Effector memory CD4-positive, alpha-beta T cell (primary cell): ENCODE measurements around the gene FRMD1.

Experiments
- DNase-seq, 3 donors: peaks; one replicate each; pipeline ENCODE4 v3.0.0-alpha.2; 2020
- H3K27ac ChIP-seq: 2 replicates; pipeline ENCODE4 v1.7.0; 2013; ENCODE audit warnings: mild to moderate bottlenecking, low read length, moderate library complexity; ENCODE audit not compliant: insufficient read depth, poor library complexity, severe bottlenecking
- H3K27me3 ChIP-seq: replicated peaks from 2 replicates; pipeline ENCODE4 v1.7.0; 2013; ENCODE audit warnings: mild to moderate bottlenecking, low read length; ENCODE audit not compliant: insufficient read depth, control insufficient read depth, poor library complexity, severe bottlenecking
- H3K36me3 ChIP-seq: 2 replicates; pipeline ENCODE4 v1.7.0; 2013; ENCODE audit warnings: mild to moderate bottlenecking, low read length, moderate library complexity; ENCODE audit not compliant: control insufficient read depth, insufficient read depth
- H3K4me1 ChIP-seq: 2 replicates; pipeline ENCODE4 v1.7.0; 2013; ENCODE audit warnings: low read length, mild to moderate bottlenecking; ENCODE audit not compliant: control insufficient read depth, insufficient read depth, poor library complexity, severe bottlenecking
- H3K4me3 ChIP-seq: 2 replicates; pipeline ENCODE4 v1.7.0; 2013; ENCODE audit warnings: low read length, low read depth, mild to moderate bottlenecking; ENCODE audit not compliant: insufficient read depth, poor library complexity, severe bottlenecking
- H3K9me3 ChIP-seq: 2 replicates; pipeline ENCODE4 v1.7.0; 2013; ENCODE audit warnings: mild to moderate bottlenecking, low read length, moderate library complexity; ENCODE audit not compliant: control insufficient read depth

The FRMD1 gene

DNA sequence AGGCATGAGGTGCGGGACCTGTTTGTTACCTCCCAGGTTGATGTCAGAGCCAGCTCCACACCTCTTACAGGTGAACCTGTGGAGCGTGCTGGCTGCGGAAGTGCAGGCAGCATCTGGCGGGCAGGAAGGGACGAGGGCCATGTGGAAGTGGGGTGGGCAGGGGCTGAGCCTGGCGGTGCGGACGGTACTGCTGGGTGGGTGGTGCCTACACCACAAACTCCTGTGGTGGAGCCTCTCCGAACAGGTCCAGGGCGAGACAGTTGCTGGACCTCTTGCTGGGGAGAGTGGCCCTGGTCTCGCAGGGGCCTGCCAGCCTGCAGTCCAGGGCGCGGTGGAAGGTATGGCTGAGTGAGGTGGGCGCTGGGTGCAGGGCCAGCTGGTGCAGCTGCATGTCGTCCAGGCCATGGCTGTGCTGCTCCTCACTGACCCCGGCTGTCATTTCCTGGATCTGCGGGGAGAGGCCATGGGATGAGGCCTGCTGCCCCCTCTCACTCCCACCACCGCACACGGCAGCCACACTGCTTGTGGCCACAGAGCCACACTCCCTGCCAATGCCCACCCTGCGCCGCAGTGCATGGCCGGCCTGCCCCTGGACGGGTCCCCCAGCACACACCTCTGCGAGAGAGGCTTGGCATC is 22.0 kb downstream of the FRMD1 start:
- Histone ChIP-seq H3K27ac (no peak overlapping the region), H3K4me3 (no peak overlapping the region), H3K4me1 (no peaks in the 10 kb centered on the region), H3K27me3 (no peaks in the 10 kb centered on the region), H3K9me3 (no peaks in the 10 kb centered on the region), H3K36me3 (no peaks in the 10 kb centered on the region)
- DNase-seq = no peak

DNA sequence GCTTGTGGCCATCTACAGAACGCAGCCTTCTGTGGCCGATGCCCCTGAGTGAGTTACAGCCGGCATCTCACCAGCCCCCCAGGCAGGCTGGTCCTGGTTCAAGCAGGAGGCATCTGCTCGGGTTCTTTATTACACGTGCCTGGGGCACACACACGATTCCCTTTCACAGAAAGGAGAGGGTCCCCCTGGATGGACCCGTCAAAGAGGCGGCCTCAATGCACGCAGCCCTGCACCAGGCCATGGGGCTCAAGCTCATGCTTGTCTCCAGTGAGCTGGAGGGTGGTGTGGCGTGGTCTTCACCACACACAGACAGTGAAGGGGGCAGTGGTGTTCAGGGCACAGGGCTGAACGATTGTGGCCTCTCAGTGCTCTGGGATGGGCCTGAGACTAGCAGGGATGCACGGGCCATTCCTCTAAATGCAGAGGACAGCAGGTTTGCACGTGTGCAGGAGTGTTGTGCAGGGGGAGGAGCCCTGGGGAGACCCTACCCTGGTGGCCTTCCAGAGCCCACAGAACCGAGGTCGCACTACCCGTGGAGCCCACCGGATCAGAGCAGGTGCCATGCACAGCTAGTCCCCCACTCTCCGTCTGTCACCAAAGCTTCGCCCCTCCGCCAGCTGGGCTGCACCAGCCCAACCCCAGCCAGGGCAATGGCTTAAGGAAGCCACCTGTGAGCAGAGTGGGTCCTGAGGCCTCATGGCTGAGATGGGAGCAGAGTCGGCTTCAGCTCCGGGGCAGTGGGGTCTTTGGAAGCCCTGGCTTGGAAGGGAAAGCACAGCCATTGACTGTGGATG is 23.1 kb downstream of the FRMD1 start:
- no peaks in the 10 kb centered on the region for H3K9me3 ChIP-seq

GRCh38 chr6:168054765-168055560 is 24.0 kb downstream of the FRMD1 start:
- no peak overlapping the region for H3K4me3 ChIP-seq
- H3K9me3 ChIP-seq = no peaks in the 10 kb centered on the region

More for the DNA sequence above, 23.1 kb downstream of the FRMD1 start:
- H3K27ac ChIP-seq = no peak overlapping the region
- no peaks in the 10 kb centered on the region for H3K27me3 ChIP-seq
- no peaks in the 10 kb centered on the region for H3K4me1 ChIP-seq
- no peak overlapping the region for H3K4me3 ChIP-seq
- no peaks in the 10 kb centered on the region for H3K36me3 ChIP-seq
- no peak for DNase-seq

DNA sequence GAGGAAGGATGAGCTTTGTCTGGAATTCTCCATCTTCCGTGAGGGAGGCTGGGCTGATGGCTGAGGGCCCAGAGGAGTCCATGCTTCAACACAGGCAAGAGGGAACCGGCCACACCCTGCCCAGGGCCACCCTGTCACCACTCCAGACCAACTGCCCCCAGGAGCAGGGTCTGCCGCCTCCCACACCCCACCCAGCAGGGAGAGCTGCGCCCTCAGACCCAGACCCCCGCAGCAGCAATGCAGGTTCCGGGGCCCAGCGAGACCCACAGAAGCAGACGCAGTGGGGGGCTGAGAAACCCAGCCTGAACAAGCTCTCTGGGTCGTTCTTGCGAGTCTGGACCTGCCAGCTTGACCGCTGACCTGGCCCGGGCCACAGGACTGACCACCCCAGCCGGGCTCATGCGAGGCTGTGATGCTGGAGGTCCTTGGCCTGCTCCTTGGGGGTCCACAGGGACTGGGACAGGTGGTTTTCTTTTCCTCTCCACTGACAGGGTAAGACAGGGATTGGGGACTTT is 25.0 kb downstream of the FRMD1 start:
- H3K4me3 ChIP-seq = no peak overlapping the region

More at GRCh38 chr6:168054765-168055560, 24.0 kb downstream of the FRMD1 start:
- no peak overlapping the region for H3K27ac ChIP-seq
- H3K27me3 ChIP-seq = no peaks in the 10 kb centered on the region
- no peaks in the 10 kb centered on the region for H3K36me3 ChIP-seq
- H3K4me1 ChIP-seq = no peaks in the 10 kb centered on the region
- DNase-seq = no peak

DNA sequence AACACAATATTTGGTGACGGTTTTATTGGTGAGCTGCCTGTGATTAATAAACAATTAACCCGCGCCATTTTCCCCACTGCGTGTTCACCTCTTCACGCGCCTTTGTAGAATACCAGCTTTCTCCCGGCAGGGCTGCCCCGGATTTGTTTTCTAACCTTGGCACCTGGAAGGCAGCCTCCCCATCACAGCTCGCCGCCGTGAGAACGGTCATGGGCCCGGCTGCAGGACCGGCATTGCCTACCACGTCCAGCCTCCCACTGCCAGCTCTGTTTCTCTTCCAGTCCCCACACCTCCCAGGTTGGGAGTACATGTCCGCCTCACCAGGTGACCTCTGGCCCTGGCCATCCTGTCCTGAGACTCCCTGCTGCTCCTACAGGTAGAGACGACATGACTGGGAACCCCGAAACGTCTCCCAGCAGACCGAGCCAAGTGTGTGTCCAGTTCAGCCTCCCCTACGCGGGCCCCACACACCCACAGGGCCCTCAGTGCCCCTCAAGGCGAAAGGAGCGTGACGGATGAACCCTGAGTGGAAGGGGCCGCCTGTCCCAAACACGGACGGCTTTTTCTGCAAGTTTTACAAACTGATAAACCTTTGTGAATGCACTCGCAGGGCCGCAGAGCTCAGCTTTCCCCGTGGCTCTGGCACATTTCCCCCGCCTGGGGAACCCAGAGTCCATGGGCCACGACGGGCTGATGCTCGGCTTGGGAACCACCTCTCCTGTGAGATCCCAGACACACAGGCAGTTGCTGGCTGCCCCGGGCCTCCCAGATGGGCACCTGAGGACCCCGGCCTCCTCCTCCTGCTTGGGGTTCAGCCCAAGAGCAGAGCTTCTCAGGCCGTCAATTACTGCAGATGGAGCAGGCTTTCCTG is 25.7 kb downstream of the FRMD1 start:
- no peak overlapping the region for H3K27ac ChIP-seq
- DNase-seq = no peak
- no peaks in the 10 kb centered on the region for H3K27me3 ChIP-seq
- H3K4me3 ChIP-seq = no peak overlapping the region
- no peaks in the 10 kb centered on the region for H3K36me3 ChIP-seq
- no peaks in the 10 kb centered on the region for H3K9me3 ChIP-seq
- no peaks in the 10 kb centered on the region for H3K4me1 ChIP-seq

More for the DNA sequence above, 25.0 kb downstream of the FRMD1 start:
- no peak for DNase-seq
- no peaks in the 10 kb centered on the region for H3K36me3 ChIP-seq
- no peak overlapping the region for H3K27ac ChIP-seq
- no peaks in the 10 kb centered on the region for H3K4me1 ChIP-seq
- H3K9me3 ChIP-seq = no peaks in the 10 kb centered on the region
- no peaks in the 10 kb centered on the region for H3K27me3 ChIP-seq

DNA sequence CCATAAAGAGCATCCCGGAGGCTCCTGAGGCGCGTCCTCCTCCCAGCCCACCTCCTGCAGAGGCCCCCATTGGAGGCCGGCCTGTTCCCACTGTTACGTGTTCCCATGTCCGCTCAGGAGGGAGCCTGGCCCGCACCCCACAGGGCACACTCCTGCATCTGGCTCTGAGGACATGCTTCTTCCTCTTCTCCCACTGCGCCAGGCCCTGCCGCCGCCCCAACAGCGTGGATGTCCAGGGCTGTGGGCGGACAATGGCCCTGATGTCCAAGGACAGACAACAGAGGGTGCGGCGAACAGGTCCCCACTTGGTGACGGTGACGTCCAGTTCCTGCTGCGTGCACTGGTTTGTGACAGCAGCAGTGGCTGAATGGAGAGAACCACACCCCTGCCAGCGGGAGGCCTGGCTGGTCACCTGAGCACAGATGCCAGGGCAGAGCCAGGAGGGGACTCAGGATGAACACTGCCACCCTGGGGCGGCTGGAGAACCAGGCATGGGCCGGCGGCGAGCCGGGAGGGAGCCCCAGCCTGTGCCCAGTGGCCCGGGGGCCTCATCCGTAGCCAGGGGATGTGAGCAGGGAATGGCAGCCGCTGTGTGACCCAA is 26.6 kb downstream of the FRMD1 start:
- no peaks in the 10 kb centered on the region for H3K36me3 ChIP-seq
- H3K4me1 ChIP-seq = no peaks in the 10 kb centered on the region
- no peaks in the 10 kb centered on the region for H3K27me3 ChIP-seq
- DNase-seq = no peak
- no peak overlapping the region for H3K4me3 ChIP-seq
- no peak overlapping the region for H3K27ac ChIP-seq
- no peaks in the 10 kb centered on the region for H3K9me3 ChIP-seq

DNA sequence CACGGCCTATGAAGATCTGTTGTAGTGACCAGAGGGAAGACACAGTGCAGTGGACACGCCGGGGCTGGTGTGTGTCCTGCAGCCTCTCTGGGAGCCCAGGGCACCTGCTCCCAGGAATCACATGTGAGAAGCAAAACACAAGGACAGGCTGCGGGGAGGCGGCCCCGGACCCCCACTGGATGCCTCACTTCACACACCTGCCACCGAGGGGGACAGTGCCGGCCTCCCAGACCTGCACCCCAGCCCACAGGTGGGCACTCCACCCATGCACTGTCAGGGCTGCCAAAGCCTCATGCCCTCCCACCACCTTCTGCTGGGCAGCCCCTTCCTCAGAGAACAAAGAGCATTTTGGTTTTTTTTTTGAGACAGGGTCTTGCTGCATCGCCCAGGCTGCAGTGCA is 27.4 kb downstream of the FRMD1 start:
- H3K27ac ChIP-seq = no peak overlapping the region
- no peak overlapping the region for H3K4me3 ChIP-seq
- no peak for DNase-seq
- no peaks in the 10 kb centered on the region for H3K36me3 ChIP-seq
- no peaks in the 10 kb centered on the region for H3K9me3 ChIP-seq
- H3K4me1 ChIP-seq = no peaks in the 10 kb centered on the region
- H3K27me3 ChIP-seq = no peaks in the 10 kb centered on the region

GRCh38 chr6:168050881-168051586 is 28.0 kb downstream of the FRMD1 start:
- no peak for DNase-seq
- no peaks in the 10 kb centered on the region for H3K9me3 ChIP-seq
- no peak overlapping the region for H3K4me3 ChIP-seq
- H3K36me3 ChIP-seq = no peaks in the 10 kb centered on the region
- no peaks in the 10 kb centered on the region for H3K4me1 ChIP-seq
- H3K27me3 ChIP-seq = no peaks in the 10 kb centered on the region
- no peak overlapping the region for H3K27ac ChIP-seq
